Stomach (tissue), 9 donors: Measurements from ENCODE around the gene ITGB2. TPM values are rescaled to one million over a fixed set of nuclear protein-coding genes. Genes with fewer than 3 reads are reported as not detected.

Experiments
- DNase-seq, 2 donors: peaks; one replicate each; pipeline versions ENCODE4 v3.0.0 to v3.0.0-alpha.2; 2013 to 2019
- H3K27ac ChIP-seq, 5 donors: fragments of 200-600 bp in 4 of 5; sonication (generic) in 4 of 5; one replicate each; pipeline ENCODE4 v1.5.1; 2013 to 2019; ENCODE audit warnings: mild to moderate bottlenecking in 1 of 5, moderate library complexity in 1 of 5
- H3K27me3 ChIP-seq, 3 donors: fragments of 200-600 bp; sonication (generic); one replicate each; pipeline ENCODE4 v1.5.1; 2017 to 2019; ENCODE audit warnings: mixed run types in 1 of 3
- H3K36me3 ChIP-seq, 4 donors: fragments of 200-600 bp; sonication (generic); 1 replicate in 3 of 4; 2 replicates in 1 of 4; pipeline ENCODE4 v1.5.1; 2016 to 2019
- H3K4me1 ChIP-seq, 4 donors: fragments of 200-600 bp; sonication (generic); one replicate each; pipeline ENCODE4 v1.5.1; 2016 to 2019
- H3K4me3 ChIP-seq, 4 donors: fragments of 200-600 bp; sonication (generic) in 3 of 4; one replicate each; pipeline ENCODE4 v1.5.1; 2016 to 2019; ENCODE audit warnings: mild to moderate bottlenecking in 1 of 4
- H3K9me3 ChIP-seq, 4 donors: fragments of 200-600 bp; sonication (generic); one replicate each; pipeline ENCODE4 v1.5.1; 2016 to 2019
- EP300 ChIP-seq: sonication (generic); formaldehyde crosslinking; IDR thresholded peaks from one replicate; pipeline ENCODE4 v1.6.1; 2017; ENCODE audit warnings: antibody characterized with exemption
- POLR2A ChIP-seq, 4 donors: fragments of 450-650 bp; IDR thresholded peaks; one replicate each; pipeline ENCODE4 v1.6.1; 2016; ENCODE audit warnings: antibody characterized with exemption in 4 of 4, control low read depth in 2 of 4, mild to moderate bottlenecking in 1 of 4, moderate library complexity in 1 of 4
- POLR2AphosphoS5 ChIP-seq, 3 donors: sonication (generic); formaldehyde crosslinking; IDR thresholded peaks; one replicate each; pipeline ENCODE4 v1.6.1; 2016; ENCODE audit warnings: antibody characterized with exemption in 3 of 3
- WGBS, 5 donors: extraction: QIAGEN DNeasy Blood & Tissue Kit in 3 of 5; methylation state at CpG; one replicate each; pipeline versions ENCODE4 v1.1.5 to v1.1.7; 2013 to 2018; 5-methylcytosine and 5-hydroxymethylcytosine counted together
- intact Hi-C: fragments of 100-400 bp; cut with DNase I; formaldehyde crosslinking; loops from one replicate; pipeline ENCODE4 v1.15.1; 2023; ENCODE audit warnings: low total_unique reads
- polyA plus RNA-seq, 3 donors: library from polyadenylated mRNA; stranded (reverse); fragments of 200-250 nt; gene quantifications; one replicate each; pipeline ENCODE4 v1.2.3, GENCODE V29; 2013
- total RNA-seq, 5 donors: library from RNA; depleted of rRNA; stranded (reverse); fragments of >200 nt; gene quantifications; one replicate each; pipeline versions ENCODE4 v1.1.0 to v1.2.3, GENCODE V29; 2014 to 2016
- TF ChIP-seq, protein P1 (sequence below), 7 experiments: fragments of 450-650 bp in 4 of 7; fragments of 200-600 bp in 3 of 7; sonication (generic) in 3 of 7; IDR thresholded peaks; one replicate each; pipeline ENCODE4 v1.5.1; 2016 to 2019; ENCODE audit warnings: antibody characterized with exemption in 7 of 7, control low read depth in 2 of 7, mild to moderate bottlenecking in 1 of 7
- donor health status: healthy with polysubstance abuse.
- donor health status: Bipolar disorder and iron deficiency.
- donor health status: healthy.

The ITGB2 gene
- total and polyA plus RNA-seq, 8 donors = 3.5 to 72.2 (median 15.1) TPM

- TF ChIP-seq POLR2A (IDR thresholded peaks at IDR 0.05) = no peak
- TF ChIP-seq POLR2AphosphoS5 (IDR thresholded peaks at IDR 0.05) = peak in 1 of 3 donors; percentile 30
- TF ChIP-seq, protein P1, sequence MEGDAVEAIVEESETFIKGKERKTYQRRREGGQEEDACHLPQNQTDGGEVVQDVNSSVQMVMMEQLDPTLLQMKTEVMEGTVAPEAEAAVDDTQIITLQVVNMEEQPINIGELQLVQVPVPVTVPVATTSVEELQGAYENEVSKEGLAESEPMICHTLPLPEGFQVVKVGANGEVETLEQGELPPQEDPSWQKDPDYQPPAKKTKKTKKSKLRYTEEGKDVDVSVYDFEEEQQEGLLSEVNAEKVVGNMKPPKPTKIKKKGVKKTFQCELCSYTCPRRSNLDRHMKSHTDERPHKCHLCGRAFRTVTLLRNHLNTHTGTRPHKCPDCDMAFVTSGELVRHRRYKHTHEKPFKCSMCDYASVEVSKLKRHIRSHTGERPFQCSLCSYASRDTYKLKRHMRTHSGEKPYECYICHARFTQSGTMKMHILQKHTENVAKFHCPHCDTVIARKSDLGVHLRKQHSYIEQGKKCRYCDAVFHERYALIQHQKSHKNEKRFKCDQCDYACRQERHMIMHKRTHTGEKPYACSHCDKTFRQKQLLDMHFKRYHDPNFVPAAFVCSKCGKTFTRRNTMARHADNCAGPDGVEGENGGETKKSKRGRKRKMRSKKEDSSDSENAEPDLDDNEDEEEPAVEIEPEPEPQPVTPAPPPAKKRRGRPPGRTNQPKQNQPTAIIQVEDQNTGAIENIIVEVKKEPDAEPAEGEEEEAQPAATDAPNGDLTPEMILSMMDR (IDR thresholded peaks at IDR 0.05) = no peak
- intact Hi-C loops = loop anchor here (10.0 kb wide), 1 partner anchor 51 kb away; the partner anchor contains the start of gene SUMO3
- peak overlapping the region; percentile 50 to 96 (median 69) for H3K27ac ChIP-seq
- peaks cover 67 to 89% (median 69%) of the 10 kb centered on the region in 4 donors for H3K4me1 ChIP-seq
- 31 to 49% (median 34%) methylated on average over 10 to 12 of the region's 12 CpGs for WGBS, 5 donors
- no peak overlapping the region for H3K4me3 ChIP-seq
- peaks cover 24 to 49% (median 45%) of the 10 kb centered on the region in 4 donors for H3K36me3 ChIP-seq
- H3K27me3 ChIP-seq = no peaks in the 10 kb centered on the region
- H3K9me3 ChIP-seq = no peaks in the 10 kb centered on the region
- DNase-seq = peak; percentile 44 to 65
Observed at GRCh38 chr21:44865561-44866280, 55.0 kb downstream of the ITGB2 start.

GRCh38 chr21:44862869-44863685 lies 57.6 kb downstream of the ITGB2 start:
- intact Hi-C loops = loop anchor here (10.0 kb wide), 1 partner anchor 48 kb away; the partner anchor contains the start of gene SUMO3
- H3K27ac ChIP-seq = peak overlapping the region in 1 of 5 donors; percentile 38
- WGBS, 5 donors = 77 to 92% (median 90%) methylated on average over 18 to 25 of the region's 25 CpGs

DNA sequence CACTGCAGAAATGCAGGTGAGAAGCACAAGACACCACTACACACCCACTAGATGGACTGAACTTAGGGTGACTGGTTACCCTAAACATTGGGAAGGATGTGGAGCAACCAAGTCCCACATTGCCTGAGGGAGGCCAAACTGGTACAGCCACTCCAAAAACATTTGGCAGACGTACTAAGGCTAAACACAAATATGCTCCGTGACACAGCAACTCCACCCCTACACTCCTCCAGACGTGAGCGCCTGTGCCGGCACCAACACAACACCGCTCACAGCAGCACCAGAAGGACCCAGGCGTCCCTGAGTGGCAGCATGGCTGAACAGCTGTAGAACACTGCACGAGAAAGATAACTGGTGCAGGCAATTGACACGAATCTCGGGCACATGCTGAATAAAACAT lies 61.9 kb downstream of the ITGB2 start:
- no peak for TF ChIP-seq POLR2A (IDR thresholded peaks at IDR 0.05)
- no peaks in the 10 kb centered on the region for H3K9me3 ChIP-seq
- peak overlapping the region in 2 of 5 donors; percentile 0 to 43 for H3K27ac ChIP-seq
- peaks cover 11 to 54% (median 27%) of the 10 kb centered on the region in 4 donors for H3K4me1 ChIP-seq
- H3K4me3 ChIP-seq = no peak overlapping the region
- no peaks in the 10 kb centered on the region for H3K27me3 ChIP-seq
- 49 to 75% (median 71%) methylated on average over 10 of the region's 10 CpGs for WGBS, 5 donors
- H3K36me3 ChIP-seq = peaks cover 56 to 99% (median 97%) of the 10 kb centered on the region in 4 donors
- DNase-seq = no peak
- intact Hi-C loops = no loop called here

More at GRCh38 chr21:44862869-44863685, 57.6 kb downstream of the ITGB2 start:
- no peak overlapping the region for H3K4me3 ChIP-seq
- peaks cover 43 to 77% (median 53%) of the 10 kb centered on the region in 4 donors for H3K4me1 ChIP-seq
- H3K36me3 ChIP-seq = peaks cover 46 to 75% (median 71%) of the 10 kb centered on the region in 4 donors
- TF ChIP-seq POLR2A (IDR thresholded peaks at IDR 0.05) (no peak), POLR2AphosphoS5 (IDR thresholded peaks at IDR 0.05) (no peak), EP300 (no peak)
- TF ChIP-seq, protein P1 (IDR thresholded peaks at IDR 0.05) = no peak
- H3K9me3 ChIP-seq = no peaks in the 10 kb centered on the region
- no peaks in the 10 kb centered on the region for H3K27me3 ChIP-seq
- no peak for DNase-seq

GRCh38 chr21:44858291-44858690 lies 62.4 kb downstream of the ITGB2 start:
- 61 to 83% (median 75%) methylated on average over 15 of the region's 15 CpGs for WGBS, 5 donors
- H3K9me3 ChIP-seq = no peaks in the 10 kb centered on the region
- intact Hi-C loops = no loop called here
- H3K36me3 ChIP-seq = peaks cover 58 to 99% (median 95%) of the 10 kb centered on the region in 4 donors
- H3K4me1 ChIP-seq = peaks cover 16 to 53% (median 32%) of the 10 kb centered on the region in 4 donors
- TF ChIP-seq POLR2AphosphoS5 (IDR thresholded peaks at IDR 0.05) (no peak), EP300 (no peak), POLR2A (IDR thresholded peaks at IDR 0.05) (no peak)
- TF ChIP-seq, protein P1 (IDR thresholded peaks at IDR 0.05) = no peak
- DNase-seq = no peak
- peak overlapping the region in 2 of 5 donors; percentile 0 to 43 for H3K27ac ChIP-seq
- H3K4me3 ChIP-seq = no peak overlapping the region
- no peaks in the 10 kb centered on the region for H3K27me3 ChIP-seq
